Activated T-helper 1 cell treated with anti-CD3 and anti-CD28 coated beads, Interleukin-2, amount 50 U/mL, for 16 hours (primary cell): ENCODE data around the gene KIF9.
"Not testable (repeated sequence)": the region's sequence is repeated elsewhere in the genome, so short reads cannot be mapped to it uniquely, and the experiment has no call there.

Experiments used
- DNase-seq, 2 donors: peaks; one replicate each; pipeline ENCODE4 v3.0.0-alpha.2; 2020; ENCODE audit warnings: low read depth in 1 of 2, low spot score in 1 of 2

Gene KIF9

DNA sequence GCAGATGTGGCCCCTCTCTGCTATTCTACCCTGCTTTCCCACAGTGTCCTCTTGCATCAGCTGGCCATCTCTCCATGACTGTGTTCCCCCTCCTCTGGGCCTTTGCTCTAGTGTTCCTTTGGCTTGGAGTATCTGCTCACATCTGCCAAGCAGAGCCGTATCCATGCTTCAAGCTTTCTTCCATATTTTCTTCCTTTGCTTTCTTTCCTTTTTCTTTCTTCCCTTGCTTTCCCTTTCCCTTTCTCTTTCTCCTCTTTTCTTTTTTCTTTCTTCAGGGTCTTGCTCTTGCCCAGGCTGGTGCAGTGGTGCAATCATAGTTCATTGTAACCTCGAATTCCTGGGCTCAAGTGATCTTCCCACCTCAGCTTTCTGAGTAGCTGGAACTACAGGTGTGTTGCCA lies 12.7 kb upstream of the KIF9 start:
- no peak for DNase-seq

DNA sequence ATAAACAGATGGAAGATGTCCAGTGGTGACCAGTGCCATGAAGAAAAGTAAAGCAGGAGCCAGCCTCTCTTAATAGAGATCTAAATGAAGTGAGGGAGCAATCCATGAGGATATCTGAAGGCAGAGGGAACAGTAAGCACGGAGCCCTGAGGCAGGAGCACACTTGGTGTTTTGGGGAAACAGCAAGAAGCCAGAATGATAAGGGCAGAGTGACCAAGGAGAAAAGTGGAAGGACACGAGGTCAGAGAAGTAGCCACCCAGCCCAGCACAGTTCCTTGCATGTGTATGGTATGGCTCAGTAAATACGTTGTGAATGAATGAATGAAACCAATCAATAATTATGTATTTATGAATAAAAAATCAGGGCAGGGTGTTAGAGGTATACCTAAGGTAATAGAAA lies 11.8 kb upstream of the KIF9 start:
- DNase-seq = no peak

DNA sequence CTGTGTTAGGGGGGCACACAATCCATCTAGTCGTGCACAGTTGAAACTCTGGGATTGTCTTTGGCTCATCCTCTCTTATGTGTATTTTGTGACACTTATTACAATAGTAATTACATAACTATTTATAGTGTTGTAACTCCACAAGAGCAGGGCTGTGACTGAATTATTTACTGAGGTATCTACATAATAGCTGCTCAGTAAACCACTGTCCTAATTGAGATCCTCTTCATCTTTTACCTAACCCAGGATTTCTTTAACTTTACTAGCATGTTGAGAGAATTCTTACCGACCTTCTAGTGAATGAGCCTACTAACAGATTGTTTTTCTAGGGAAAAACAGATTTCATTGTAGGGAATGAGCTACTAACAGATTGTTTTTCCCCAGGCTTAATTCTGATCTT lies 11.2 kb upstream of the KIF9 start:
- DNase-seq = no peak

DNA sequence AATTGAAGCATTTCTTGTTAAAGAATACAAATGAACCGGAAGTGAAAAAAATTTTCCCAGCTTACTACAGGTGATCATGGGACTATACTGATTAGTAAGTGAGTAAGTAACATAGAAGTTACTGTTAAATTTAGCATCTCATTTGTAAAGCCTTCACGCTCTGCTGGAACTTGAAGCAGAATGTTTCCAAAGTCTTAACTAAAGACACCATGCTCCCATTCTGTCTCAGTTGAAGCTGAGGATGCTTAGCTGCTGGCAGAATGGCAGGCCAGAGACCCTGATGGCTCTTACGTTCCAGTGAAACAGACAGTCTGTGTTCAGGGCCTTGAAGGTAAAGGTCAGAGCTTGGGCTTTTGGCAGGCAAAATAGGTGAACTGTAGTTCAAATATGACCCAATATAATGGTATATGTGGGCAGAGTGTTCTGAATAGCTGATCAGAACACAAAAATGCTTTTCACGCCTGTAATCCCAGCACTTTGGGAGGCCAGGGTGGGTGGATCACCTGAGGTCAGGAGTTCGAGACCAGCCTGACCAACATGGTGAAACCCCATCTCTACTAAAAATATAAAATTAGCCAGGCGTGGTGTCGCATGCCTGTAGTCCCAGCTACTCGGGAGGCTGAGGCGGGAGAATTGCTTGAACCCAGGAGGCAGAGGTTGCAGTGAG lies 9.3 kb upstream of the KIF9 start:
- DNase-seq = not testable (repeated sequence)

DNA sequence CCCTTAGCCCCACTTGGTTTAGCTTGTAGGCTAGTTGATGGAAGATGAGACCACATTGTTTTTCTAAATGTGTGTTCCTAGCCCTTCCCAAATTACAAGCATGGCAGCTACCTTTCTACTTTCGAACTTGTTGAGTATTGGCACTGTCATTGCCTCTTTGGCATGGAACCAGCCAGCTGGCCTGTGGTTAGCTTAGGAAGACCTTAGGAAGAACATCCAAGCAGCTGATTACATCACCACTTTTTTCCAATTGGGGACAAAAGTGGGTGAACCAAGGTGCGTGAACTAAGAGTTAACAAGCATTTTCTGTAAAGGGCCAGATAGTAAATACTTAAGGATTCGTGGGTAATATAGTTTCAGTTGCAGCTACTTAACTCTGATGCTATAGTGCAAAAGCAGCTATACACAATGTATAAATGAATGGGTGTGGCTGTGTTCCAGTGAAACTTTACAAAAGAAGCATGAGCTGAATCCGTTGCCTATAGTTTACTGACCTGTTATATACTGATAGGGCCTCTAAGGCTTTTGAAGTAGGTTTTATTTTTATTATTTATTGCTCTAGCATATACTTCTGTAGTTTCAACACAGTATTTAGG lies 8.7 kb upstream of the KIF9 start:
- no peak for DNase-seq

DNA sequence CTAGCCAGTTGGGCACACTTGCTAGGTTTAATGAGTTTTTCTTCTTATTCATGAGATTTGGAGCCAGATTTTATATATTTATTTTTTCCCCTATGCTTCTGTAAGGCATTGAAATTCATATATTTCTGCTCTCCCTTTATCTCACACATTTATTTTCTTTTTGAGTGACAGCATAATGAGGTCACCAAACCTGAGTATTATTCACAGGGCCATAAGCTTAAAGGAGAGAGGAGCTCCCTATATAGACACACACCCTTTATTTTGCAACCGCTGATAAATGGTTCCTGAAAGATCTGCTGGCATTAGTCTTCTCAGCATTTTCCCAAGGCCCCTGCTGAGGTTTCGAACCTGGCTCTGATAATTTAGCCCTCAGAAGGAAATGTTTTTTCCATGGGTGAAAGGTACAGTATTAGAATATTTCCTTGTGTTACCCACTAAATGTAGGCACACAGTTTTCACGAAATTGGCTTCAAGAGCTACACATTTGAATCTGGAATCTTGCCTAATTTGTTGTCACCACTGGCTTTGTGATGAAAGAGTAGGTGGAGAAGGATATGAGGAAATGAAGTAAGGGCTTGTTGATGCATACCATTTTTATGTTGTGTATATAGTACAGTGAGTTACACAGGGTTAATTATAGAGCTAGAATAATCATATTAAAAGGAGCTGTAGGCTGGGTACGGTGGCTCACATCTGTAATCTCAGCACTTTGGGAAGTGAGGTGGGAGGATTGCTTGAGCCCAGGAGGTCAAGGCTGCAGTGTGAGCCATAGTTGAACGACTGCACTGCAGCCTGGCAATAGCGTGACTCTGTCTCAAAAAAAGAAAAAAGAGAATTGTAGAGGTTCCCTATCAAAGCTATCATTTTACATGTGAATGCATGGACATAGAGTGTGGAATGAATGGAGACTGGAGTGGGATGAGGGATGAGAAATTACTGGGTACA lies 6.6 kb upstream of the KIF9 start:
- DNase-seq = no peak

DNA sequence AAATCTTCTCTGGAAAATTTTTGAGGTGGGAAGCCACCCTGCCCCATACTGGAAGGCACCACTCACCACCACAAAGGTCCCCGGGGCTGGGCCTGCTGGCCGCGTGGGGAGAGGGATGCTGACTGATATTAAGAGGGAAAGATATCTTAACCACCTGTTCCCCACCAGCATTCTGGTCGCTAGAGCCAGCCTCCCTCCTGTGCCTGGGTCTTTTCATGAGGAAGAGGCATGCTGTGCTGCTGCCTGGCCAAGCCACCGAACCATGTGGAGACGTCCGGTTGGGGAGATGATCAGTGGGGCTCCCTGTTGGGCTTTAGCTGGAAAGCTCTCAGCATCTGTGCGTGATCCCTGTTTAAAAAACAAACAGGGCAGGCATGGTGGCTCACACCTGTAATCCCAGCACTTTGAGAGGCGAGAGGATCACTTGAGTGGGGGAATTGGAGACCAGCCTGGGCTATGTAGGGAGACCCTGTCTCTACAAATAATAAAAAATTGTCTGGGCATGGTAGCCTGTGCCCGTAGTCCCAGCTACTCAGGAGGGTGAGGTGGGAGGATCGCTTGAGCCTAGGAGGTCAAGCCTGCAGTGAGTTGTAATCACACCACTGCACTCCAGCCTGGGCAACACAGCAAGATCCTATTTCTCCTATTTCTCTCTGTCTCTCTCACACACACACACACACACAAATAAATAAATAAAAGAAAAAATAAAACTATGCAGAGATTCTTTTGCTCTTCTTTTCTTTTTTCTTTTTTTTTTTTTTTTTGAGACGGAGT lies 1.2 kb upstream of the KIF9 start:
- DNase-seq = no peak

DNA sequence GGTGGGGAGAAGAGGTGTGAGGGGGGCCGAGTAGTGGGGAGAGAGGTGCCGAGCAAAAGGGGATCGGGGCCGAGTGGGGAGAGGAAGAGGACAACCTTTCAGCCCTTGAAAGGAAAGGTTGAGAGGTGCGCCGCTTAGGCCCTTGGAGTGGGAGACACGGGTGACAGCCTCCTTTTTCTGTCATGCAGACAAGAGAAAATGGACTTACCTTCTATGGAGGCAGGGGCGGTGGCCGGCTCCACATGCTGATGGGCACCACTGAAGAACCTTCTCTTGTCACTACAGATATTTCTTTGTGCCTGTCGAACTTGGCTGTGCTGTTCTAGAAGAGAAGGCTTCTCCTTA lies 566 bp upstream of the KIF9 start:
- DNase-seq = no peak

DNA sequence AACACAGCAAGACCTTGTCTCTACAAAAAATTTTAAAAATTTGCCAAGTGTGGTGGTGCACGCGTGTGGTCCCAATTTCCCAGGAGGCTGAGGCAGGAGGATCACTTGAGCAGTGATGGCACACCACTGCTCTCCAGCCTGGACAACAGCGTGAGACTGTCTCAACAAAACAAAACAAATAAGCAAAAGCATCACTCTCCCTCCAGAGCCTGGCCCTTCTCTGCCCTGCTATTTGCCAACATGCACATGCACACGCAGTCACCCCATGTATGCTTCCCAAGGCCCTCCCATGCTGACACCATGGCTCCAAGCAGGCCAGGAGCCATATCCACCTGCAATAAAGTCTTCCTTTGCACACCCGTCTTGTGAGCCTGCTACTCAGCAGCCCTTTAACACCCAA lies 2.1 kb downstream of the KIF9 start:
- DNase-seq = no peak

DNA sequence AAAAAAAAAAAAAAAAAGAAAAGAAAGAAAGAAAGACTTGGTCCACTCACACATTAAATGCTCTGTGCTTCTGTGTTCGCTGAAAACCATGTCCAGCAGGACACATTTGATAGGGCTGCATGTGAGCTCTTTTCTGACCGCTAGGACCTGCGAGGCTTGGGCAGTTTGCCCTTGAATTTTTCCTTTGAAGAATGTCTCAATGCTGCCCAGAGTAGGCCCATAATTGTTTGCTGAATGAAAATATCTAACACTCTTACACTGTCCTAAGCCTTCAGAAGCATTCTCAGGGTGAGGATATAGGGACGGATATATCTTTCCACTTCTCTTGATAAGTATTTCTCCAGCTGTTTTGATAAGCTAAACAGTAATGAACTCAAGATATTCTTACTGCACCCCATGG lies 6.0 kb downstream of the KIF9 start:
- DNase-seq = no peak

DNA sequence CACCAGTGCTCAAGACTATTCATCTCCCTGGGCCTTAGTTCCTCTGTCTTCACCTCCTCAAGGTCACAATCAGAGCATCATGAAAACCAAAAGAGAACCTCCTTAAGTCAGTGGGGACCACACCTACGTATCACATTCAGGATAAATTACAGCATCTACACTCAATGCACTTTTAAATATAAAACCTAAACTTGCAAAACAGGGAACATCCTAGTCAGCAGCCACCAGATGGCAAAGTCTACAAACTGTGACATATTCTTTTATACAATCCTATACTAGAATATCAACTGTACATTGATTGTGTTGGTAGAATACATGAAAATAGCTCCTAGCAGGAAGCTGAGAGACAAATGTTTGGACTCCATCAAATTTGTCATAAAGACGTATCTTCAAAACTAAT lies 7.9 kb downstream of the KIF9 start:
- DNase-seq = no peak

DNA sequence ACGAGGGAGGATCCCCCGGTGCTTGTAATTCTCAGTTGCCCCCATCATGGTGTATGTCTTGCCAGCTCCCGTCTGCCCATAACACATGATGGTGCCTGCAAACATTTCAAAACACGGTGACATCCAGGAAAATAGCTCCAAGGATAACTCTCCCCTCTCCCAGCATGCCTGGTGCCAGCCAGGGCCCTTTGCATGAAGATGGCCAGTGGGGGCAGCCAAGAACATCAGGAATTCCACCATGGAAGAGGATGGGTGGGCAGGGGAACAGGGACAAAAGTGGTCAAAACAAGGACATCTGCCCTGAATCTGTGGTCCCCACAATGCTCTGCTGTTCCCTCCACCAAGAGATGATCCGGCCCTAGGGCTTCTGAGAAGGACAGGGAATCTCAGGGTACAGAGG lies 9.0 kb downstream of the KIF9 start:
- DNase-seq = no peak

DNA sequence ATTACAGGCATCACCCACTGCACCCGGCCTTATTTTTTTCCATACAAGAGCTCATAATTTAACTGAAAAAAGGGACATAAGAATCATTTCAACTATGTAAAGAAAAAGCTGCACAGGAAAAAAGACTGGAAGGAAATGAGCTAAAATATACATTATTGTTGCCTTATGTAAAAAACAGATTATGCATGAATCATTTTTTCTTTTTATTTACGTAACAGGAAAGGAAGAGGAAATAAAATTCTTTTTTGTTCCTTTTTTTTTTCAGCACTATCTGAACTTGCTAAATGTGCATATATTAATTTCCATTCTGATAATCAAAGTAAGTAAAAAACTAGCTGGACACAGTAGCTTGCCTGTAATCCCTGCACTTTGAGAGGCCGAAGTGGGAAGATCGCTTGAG lies 12.1 kb downstream of the KIF9 start:
- DNase-seq = no peak

DNA sequence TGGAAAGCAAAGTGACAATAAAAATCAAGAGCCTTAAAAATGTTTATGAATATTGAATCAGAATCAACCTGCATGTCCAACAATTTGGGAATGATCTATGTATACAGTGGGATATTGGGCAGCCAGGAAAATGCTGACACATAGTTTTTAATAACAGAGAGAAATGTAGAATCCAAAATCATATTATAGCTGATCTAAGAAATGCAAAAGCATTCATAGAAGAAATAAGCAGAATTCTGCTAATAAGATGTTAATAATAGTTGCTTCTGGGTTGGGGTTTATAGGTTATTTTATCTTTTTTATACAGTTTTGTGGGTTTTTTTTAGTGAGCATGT lies 15.1 kb downstream of the KIF9 start:
- DNase-seq = no peak

DNA sequence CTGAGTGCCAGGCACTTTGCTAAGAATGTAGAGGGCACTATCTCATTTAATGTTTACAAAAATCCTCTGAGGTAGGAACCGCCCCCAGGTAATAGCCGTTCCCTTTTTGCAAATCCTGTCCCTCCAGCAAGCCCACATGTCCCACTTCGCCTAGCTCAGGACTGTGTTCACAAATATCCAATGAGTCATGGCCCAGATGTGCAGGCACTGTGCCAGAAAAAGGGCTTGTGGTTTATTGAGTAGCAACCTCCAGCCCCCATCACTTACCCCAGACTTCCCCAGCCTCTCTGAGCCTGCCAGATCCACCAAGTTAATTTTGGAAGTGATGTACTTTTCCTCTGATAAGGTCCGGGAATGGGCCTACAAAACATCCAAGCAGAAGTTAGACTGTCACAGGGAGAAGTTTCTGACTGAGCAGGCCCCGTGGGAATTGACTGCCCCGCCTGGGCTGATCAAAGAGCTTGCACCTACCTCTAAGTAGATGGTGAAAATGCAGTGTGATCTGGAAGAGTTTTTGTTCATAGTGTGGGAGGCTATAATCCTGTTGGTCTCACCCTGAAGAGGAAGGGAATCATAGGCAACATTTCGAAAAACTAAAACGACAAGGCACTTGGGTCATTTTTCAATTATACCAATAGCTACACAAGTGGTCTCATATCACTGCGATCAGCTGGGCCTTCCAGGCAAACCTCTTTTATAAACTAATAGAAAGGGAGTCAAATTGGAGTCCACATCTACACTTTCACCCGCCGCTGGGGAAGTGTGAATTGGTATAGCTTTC lies 15.7 kb downstream of the KIF9 start:
- no peak for DNase-seq

DNA sequence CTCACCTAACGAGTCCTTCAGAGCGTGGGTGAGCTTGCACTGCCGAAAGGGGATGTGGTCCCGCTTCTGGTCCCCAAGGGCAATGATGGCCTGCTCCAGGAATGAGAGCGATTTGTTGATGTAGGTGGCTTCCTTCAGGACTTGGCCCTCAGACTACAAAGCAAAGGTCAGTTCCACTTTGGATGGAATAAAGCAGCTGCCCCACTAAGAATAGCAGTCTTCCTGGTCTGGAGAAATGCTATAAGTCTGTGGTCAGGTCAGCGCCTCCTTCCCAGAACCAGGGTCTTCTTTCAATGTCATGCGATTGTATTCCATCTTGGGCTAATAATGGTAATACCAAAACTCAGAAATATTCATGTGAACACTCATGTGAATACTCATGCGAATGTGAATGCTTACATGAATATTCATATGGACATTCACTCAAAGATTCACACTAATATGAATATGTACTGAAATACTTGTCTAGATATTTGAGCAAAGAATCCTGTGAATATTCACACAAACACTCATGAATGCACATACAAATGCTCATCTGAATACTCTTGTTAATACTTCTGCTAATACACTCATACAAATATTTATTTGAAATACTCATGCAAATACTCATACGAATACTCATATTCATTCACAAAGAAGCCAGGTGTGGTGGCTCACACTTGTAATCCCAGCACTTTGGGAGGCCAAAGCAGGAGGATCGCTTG lies 16.7 kb downstream of the KIF9 start:
- DNase-seq = no peak

DNA sequence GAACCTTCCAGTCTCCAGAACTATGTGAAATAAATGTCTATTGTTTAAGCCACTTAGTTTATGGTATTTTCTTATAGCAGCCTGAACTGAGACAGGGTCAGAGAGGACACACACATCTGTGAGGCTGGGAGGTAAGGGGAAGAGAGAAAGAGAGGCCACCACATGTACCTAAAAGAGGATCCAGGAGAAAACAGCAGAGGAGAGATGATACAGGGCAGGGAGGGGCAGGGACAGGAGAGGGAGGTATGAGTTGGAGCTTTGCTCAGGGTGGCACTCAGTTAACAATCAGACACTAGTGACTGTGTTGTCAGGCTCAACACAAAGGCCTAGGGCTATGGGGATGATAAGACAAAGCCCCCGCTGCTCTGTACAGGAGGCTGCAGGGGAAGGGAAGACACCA lies 17.6 kb downstream of the KIF9 start:
- DNase-seq = no peak

DNA sequence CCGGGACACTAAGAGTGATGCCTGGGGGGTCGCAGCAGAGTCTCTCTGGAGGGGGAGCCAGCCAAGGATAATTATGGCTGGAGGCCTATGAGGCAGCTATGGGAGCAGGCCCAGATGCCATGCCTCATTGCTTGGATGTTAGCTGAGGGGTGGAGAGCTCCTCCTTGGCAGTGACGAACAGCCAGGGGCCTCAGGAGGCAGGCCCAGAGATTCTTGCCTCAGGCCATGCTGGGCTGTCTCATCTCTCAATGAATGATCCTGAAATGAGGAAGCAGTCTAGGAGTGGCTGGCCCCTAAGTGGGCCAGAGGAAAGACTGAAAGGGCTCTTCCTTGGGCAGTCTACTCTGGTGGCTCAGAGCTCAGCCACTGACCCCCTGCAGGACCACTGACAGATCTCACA lies 21.3 kb downstream of the KIF9 start:
- no peak for DNase-seq

DNA sequence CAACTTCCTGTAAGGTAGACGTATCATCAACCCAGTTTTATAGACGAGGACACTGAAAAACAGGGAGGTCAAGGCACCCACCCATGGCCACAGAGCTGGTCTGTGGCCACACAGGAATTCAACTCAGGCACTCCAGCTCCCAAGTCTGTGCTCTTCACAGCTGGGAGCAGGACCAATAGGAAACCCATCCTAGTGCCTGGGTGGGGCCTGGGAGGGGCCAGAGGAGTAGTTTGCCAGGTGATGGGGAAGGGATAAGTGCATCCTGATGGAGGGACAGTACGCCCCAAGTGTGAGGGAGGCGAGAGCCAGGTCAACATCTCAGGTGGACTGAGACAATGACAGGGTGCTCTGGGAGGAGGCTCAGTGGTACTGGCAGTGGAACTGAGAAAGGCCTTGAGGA lies 22.0 kb downstream of the KIF9 start:
- no peak for DNase-seq

DNA sequence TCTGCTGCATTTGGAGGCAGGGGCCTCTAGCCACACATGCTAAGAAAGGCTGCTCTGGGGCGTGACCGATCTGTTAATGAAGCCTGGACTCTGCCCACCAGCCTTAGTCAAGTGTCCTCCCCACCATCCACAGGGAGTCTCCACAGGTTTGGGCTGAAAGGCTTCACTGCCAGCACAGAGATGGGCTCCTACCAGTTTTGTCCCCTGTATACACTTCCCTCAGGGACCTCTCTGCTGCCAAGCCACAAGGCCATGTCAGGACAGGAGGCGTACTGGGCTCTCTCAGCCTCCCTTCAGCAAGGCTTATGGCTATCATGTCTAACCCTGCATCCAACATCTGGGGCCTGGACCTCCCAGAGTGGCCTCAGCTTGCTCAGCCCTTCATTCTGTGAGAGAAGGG lies 23.5 kb downstream of the KIF9 start:
- DNase-seq = no peak
